Upper lobe of left lung (tissue), 4 donors: ENCODE measurements around the gene NFIX.

ENCODE experiments used
- CTCF ChIP-seq, 6 experiments: fragments of 450-650 bp in 4 of 6; fragments of 200-600 bp in 2 of 6; sonication (generic) in 2 of 6; IDR thresholded peaks; one replicate each; pipeline ENCODE4 v1.5.1; 2016 to 2019; ENCODE audit warnings: antibody characterized with exemption in 6 of 6
- EP300 ChIP-seq, 4 donors: sonication (generic); formaldehyde crosslinking; IDR thresholded peaks; one replicate each; pipeline ENCODE4 v1.5.1; 2017; ENCODE audit warnings: antibody characterized with exemption in 4 of 4, control low read depth in 2 of 4
- POLR2A ChIP-seq, 4 donors: fragments of 450-650 bp; IDR thresholded peaks; one replicate each; pipeline ENCODE4 v1.5.1; 2016 to 2017; ENCODE audit warnings: antibody characterized with exemption in 4 of 4, mild to moderate bottlenecking in 2 of 4
- POLR2AphosphoS5 ChIP-seq, 2 donors: sonication (generic); formaldehyde crosslinking; IDR thresholded peaks; one replicate each; pipeline ENCODE4 v1.5.1; 2017; ENCODE audit warnings: antibody characterized with exemption in 2 of 2

- TF ChIP-seq EP300 (IDR thresholded peaks at IDR 0.05) (no peak), POLR2A (IDR thresholded peaks at IDR 0.05) (no peak), CTCF (IDR thresholded peaks at IDR 0.05) (no peak), POLR2AphosphoS5 (IDR thresholded peaks at IDR 0.05) (no peak)
These were observed 55.0 kb downstream of the NFIX start for GRCh38 chr19:13050274-13050673.
